ENCODE results near the gene CDH12.

The CDH12 gene

DNA sequence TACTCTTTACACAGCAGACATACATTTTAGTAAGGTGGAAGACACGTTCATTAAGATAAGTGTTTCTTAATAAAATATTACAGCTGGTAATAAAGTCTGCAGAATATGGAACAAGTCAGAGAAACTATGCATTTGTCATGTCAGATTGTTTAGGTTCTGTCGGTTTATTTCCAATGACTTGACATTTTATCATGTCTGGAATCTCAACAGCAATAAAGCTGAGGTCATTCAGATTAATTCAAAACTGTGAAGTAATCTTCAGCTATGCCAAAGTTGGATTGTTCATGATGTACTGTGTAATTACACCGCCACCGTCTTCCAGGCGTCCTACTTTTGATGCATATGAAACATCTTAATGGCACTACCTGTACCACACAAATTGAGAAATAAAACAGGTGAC, 1032.6 kb downstream of the CDH12 start:
- DNase-seq (ENCODE audit: low read depth in 2 of 2): no peak

DNA sequence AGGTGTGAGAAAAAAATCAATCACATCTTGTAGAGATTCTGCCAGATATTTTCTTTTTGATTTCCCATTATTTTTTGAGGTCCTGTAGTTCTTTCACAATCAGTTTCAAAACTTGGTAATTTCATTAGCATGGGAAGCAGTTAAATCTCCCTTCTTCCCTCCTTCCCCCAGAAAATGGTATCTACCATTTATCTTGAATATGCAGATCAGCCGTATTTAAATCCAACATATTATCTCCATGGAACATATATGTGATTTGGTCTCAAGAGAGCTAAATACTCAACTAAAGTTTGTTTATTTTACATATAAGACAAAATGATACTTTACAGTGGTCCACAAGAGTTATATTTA, 1034.8 kb downstream of the CDH12 start:
- no peak for DNase-seq (ENCODE audit: low read depth in 2 of 2)

GRCh38 chr5:21817668-21818369, 1035.3 kb downstream of the CDH12 start:
- DNase-seq (ENCODE audit: low read depth in 2 of 2): no peak

DNA sequence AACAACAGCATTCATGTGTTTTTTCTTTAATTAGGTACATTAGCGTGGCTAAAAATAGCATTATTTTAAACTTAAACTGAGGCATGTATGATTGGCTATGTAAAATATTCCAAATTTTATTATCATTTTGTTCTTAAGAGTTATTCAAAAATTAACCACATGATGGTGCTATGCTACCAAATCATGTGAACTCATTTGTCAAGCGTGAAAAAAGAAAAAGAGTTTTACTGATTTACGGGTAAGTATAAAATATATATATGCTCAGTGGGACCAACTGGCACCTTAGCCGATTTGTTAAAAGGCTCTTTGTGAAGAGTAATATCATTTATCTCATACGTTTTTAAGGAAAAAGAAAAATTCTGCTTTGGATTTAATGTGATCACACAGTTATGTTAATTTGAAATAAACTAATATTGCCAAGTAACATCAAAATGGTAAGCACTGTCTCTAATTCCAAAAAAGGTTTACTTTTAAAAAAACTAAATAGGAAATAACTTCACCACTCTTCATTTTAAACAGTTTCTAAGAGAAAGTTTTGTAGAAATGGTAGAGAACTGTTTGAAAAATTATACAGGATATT, 1042.3 kb downstream of the CDH12 start:
- no peak for DNase-seq (ENCODE audit: low read depth in 2 of 2)

GRCh38 chr5:21809611-21810010, 1043.5 kb downstream of the CDH12 start:
- DNase-seq (ENCODE audit: low read depth in 2 of 2): no peak

GRCh38 chr5:21807953-21808352, 1045.2 kb downstream of the CDH12 start:
- no peak for DNase-seq (ENCODE audit: low read depth in 2 of 2)

GRCh38 chr5:21806943-21807342, 1046.2 kb downstream of the CDH12 start:
- no peak for DNase-seq (ENCODE audit: low read depth in 2 of 2)

DNA sequence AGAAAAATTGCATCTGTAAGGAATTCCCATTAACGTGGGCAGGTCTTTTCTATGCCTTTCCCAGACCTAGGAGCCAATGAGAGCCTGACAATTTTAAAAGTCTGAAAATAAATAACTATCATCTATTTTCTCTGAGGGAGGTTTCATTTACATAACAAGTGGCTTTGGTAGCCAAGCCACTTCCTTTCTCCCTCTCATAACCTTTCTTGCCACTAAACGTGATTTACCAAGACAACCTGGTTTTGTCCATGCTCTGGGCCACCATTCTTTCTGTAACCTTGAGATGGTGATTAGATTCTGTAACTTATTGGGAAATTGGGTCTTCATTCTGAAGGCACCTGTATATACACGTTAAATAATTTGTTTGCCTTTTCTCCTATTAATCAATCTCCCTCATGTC, 1046.9 kb downstream of the CDH12 start:
- DNase-seq (ENCODE audit: low read depth in 2 of 2): no peak

GRCh38 chr5:21802869-21803490, 1050.2 kb downstream of the CDH12 start:
- DNase-seq (ENCODE audit: low read depth in 2 of 2): no peak

GRCh38 chr5:21802100-21802499, 1051.0 kb downstream of the CDH12 start:
- DNase-seq (ENCODE audit: low read depth in 2 of 2): no peak

- DNase-seq (ENCODE audit: low read depth in 2 of 2): no peak
Observed at GRCh38 chr5:21792748-21793147, 1060.4 kb downstream of the CDH12 start.

GRCh38 chr5:21791304-21791703, 1061.8 kb downstream of the CDH12 start:
- no peak for DNase-seq (ENCODE audit: low read depth in 2 of 2)

DNA sequence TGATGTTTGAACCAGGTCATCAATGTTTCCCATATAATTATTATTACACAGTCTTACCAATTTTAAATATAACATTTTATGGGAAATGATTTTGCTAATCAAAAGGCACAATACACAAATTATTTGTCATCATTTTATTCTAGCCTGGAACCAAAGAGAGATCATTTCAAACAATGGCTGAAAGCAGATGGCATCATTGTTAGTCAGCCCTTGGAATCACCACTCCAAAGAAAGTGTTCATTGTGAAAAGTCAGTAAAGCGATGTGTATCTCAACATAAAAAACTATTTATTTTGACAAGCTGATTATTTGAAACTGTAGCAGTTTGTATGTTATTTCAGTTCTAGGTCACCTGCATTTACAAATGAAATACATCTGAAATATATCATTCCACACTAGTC, 1068.7 kb downstream of the CDH12 start:
- no peak for DNase-seq (ENCODE audit: low read depth in 2 of 2)

DNA sequence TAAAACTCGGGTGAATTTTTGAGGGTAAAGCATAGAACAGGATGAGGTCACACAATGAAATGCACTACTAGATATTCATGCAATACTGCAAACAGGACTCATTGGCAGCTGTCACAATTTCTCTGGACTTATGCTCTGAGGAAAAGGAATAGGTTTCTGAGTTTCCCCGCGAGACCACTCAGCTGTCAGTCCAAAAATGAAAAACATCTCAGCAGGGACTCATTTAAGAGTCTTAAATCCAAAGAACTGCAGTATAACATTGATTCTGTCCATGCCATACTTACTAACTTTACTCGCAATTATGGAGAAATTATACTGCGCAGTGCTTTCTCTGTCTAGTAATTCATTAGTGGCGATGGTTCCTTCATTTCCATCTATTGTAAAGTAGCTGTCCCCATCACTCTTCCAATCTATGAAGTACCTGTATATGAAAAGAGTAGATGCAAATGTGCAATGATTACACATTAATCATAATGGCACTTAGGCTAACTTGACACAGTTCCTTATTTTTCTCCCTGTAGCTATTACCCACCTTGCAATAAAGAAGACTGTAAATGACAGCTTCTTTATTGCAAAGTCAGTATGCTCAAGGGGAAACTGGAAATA, 1070.0 kb downstream of the CDH12 start:
- DNase-seq (ENCODE audit: low read depth in 2 of 2): no peak

GRCh38 chr5:21776466-21776865, 1076.7 kb downstream of the CDH12 start:
- no peak for DNase-seq (ENCODE audit: low read depth in 2 of 2)

- no peak for DNase-seq (ENCODE audit: low read depth in 2 of 2)
Observed at GRCh38 chr5:21774801-21775200, 1078.3 kb downstream of the CDH12 start.

DNA sequence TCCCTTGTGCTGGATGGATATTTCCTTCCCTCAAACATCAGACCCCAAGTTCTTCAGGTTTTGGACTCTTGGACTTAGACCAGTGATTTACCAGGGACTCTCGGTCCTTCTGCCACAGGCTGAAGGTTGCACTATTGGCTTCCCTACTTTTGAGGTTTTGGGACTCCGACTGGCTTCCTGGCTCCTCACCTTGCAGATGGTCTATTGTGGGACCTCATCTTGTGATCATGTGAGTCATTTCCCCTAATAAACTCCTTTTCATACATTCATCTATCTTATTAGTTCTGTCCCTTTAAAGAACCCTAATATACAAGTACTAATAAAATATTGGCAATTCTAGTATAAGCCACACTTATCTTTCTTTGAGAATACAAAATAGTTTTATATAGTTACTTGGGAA, 1078.9 kb downstream of the CDH12 start:
- DNase-seq (ENCODE audit: low read depth in 2 of 2): no peak

DNA sequence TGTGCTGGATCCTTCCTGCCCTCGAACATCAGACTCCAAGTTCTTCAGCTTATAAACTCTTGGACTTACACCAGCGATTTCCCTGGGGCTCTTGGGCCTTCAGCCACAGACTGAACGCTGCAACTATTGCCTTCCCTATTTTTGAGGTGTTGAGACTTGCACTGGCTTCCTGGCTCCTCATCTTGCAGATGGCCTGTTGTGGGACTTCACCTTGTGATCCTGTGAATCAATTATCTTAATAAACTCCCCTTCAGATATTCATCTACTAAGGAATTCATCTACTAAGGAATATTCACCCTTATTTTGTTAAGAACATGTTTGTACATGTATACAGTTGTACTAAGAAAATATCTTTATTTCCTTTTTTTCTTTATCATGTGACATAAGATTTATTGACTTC, 1079.7 kb downstream of the CDH12 start:
- DNase-seq (ENCODE audit: low read depth in 2 of 2): no peak

DNA sequence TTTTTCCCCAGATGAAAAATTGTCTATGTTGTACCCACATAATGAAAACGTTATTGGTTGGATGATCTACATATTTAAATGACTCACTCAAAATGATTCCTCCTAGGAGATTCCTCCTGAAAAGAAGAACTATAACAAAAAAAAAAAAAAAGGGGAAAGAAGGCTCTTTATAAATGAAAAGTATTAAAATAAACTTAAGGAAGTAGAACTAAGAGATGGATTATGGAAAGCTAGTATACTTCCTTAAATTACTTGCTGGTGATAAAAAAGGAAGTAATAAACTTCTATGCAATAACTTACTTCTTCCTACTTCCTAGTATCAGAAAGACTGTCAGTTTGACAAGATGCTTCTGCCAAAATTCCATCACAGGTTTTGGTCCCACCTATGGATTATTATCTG, 1087.7 kb downstream of the CDH12 start:
- no peak for DNase-seq (ENCODE audit: low read depth in 2 of 2)

- DNase-seq (ENCODE audit: low read depth in 2 of 2): no peak
Observed at GRCh38 chr5:21739096-21739495, 1114.0 kb downstream of the CDH12 start.

DNA sequence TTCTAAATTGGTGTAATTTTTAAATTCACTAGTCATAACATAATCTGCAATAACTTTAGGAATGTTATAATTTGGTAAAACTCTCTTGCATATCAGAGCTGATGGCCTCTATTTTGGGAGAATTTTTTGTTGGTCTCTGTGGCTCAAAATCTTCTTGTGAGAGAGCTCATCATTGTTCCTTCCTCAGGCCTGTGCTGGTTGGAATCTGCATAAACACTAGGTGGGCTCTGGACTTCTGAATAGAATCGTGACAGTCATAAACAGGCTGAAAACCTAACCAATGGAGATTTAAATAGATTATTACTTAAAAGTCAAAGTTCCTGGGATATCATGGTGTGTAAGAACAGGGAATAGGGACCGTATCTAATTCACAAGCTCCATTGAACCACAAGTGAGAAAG, 1129.6 kb downstream of the CDH12 start:
- no peak for DNase-seq (ENCODE audit: low read depth in 2 of 2)

- DNase-seq (ENCODE audit: low read depth in 2 of 2): no peak
Observed at GRCh38 chr5:21711866-21712758, 1141.0 kb downstream of the CDH12 start.

Measured in activated CD8-positive, alpha-beta memory T cell treated with anti-CD3 and anti-CD28 coated beads for 4 hours (primary cell).